Measurements from ENCODE around the gene ABCD1.

DNA sequence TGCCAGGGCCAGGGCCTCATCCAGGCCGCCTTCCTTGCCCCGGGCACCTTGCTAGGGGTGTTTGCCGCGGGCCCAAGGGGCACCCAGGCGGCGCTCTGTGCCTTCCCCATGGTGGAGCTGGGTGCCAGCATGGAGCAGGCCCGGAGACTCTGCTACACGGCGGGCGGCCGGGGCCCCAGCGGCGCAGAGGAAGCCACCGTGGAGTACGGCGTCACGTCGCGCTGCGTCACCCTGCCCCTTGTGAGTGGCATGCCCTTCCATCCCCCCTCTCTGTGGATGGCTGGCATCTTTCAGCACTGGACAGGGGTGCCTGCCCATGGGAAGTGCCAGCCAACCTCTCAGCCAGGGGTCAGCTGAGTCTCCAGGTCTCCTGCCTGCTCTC, 43.0 kb downstream of the ABCD1 start:
- TF ChIP-seq, protein P1, sequence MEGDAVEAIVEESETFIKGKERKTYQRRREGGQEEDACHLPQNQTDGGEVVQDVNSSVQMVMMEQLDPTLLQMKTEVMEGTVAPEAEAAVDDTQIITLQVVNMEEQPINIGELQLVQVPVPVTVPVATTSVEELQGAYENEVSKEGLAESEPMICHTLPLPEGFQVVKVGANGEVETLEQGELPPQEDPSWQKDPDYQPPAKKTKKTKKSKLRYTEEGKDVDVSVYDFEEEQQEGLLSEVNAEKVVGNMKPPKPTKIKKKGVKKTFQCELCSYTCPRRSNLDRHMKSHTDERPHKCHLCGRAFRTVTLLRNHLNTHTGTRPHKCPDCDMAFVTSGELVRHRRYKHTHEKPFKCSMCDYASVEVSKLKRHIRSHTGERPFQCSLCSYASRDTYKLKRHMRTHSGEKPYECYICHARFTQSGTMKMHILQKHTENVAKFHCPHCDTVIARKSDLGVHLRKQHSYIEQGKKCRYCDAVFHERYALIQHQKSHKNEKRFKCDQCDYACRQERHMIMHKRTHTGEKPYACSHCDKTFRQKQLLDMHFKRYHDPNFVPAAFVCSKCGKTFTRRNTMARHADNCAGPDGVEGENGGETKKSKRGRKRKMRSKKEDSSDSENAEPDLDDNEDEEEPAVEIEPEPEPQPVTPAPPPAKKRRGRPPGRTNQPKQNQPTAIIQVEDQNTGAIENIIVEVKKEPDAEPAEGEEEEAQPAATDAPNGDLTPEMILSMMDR (IDR thresholded peaks at IDR 0.05): no peak
- no peak for TF ChIP-seq POLR2A (IDR thresholded peaks at IDR 0.05)
